Muscle of arm (tissue), 12 donors: ENCODE data around the gene UFSP1. TPM values are rescaled to one million over a fixed set of nuclear protein-coding genes. Genes with fewer than 3 reads are reported as not detected.

Experiments
- DNase-seq: peaks from one replicate; pipeline ENCODE4 v3.0.0-alpha.2; 2013
- polyA plus RNA-seq, 12 donors: library from polyadenylated mRNA; unstranded; fragments of 120-200 nt; gene quantifications; one replicate each; pipeline ENCODE4 v1.2.1, GENCODE V29; 2013; ENCODE audit not compliant: insufficient read length in 12 of 12

UFSP1 gene
- polyA plus RNA-seq, 12 donors, result 1.4 to 3.4 (median 2.0) TPM; not detected in 2

DNA sequence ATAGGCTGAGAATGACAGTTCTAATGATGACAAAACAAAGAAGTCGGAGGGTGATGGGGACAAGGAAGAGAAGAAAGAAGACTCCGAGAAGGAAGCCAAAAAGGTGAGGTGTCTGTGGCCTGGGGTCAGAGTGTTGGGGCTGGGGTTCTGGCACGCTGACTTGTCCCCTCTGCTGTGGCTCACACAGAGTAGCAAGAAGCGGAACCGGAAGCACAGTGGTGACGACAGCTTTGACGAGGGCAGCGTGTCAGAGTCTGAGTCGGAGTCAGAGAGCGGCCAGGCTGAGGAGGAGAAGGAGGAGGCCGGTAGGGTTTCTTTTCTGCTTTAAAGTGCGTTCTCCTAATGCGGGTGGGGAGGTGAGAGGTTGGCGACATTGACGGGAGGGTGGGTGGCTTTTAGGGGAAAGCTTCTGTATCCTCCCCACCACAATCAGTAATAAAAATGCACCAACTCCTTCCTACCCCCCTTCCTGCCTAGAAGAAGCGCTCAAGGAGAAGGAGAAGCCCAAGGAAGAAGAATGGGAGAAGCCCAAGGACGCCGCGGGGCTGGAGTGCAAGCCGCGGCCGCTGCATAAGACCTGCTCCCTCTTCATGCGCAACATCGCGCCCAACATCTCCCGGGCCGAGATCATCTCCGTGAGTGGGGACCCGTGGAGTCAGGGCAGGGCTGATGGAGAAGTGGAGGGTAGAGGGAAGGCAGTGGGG, 4.6 kb downstream of the UFSP1 start:
- DNase-seq, result no peak

DNA sequence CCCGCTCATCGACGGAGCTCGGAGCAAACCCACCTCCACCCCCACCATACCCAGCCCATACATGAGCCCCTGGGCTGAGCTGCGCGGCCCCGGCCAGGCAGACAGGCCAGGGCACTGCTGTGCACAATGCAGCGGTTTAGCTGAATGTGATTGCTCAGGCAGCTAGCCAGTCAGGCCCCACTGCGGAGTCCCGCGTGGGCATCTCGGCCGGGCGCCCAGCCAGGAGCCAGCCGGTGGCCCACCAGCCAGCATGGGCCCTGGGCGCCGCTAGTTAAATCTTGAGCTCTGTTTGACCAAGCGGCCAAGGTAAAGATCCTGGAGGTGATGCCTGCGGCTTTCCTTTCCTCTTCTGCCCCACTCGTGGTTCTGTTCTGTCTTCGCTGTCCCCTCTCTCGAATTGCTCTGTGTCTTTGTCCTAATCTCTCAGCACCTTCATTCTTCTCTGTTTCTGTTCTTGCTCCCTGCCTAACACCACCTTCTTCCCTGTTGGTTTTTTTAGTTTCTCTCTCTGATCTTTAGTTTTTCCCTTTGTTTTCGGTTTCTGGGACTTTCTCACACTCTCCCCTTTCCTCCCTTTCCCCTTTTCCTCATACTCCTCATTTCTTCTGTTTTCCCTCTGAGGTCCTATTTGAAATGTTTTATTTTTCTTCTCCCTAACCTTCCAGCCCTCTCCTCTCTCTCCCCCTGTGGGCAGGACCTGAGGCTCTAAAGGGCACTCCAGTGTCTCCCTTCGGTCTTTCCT, 6.6 kb downstream of the UFSP1 start:
- no peak for DNase-seq

DNA sequence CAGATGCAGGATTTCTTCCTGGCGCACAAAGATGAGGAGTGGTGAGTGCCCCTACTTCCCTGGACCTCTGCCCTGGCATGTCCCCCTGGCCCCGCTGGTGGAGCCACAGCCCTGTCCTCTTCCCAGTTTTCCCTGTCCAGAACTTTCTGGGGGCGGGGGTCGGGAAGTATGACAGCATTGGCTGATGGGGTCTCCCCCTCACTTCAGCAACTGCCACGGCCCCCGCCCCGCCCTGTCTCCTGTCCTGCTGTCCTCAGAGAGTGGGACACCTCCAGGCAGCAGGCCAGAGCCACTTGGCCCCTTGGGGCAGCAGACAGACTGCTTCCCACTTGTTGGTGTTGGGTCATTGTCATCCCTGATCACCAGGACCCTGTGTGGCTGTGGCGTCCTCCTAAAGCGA, 7.3 kb downstream of the UFSP1 start:
- no peak for DNase-seq

DNA sequence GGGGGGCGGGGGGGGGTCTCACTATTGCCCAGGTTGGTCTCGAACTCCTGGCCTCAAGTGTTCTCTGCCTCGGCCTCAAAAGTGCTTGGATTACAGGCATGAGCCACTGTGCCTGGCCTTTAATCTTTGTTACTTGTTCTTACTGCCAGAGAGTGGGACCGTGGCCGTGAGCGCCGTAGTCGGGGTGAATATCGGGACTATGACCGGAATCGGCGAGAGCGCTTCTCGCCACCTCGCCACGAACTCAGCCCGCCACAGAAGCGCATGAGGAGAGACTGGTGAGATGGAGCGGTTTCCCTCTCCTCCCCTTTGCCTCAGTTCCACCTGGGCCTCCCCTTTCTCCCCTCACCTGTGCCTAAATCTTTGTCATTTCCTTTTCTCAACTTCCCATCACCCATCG, 8.4 kb downstream of the UFSP1 start:
- no peak for DNase-seq

DNA sequence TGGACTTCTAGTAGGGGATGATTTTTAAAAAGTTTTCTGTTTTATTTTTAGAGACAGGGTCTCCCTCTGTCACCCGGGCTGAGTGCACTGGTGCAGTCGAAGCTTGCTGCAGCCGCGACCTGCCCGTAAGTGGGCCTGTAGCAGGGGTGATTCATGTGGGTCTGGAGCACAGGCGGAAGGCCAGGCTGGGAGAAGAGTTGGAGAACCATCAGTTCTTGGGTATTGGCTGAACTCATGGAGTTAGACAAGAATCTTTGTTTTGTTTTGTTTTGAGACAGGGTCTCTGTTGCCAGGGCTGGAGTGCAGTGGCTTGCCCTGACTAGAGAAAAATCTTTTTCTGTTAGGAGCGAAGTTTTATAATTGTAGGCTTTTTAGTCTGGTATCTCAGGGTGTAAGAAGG, 8.9 kb downstream of the UFSP1 start:
- no peak for DNase-seq

DNA sequence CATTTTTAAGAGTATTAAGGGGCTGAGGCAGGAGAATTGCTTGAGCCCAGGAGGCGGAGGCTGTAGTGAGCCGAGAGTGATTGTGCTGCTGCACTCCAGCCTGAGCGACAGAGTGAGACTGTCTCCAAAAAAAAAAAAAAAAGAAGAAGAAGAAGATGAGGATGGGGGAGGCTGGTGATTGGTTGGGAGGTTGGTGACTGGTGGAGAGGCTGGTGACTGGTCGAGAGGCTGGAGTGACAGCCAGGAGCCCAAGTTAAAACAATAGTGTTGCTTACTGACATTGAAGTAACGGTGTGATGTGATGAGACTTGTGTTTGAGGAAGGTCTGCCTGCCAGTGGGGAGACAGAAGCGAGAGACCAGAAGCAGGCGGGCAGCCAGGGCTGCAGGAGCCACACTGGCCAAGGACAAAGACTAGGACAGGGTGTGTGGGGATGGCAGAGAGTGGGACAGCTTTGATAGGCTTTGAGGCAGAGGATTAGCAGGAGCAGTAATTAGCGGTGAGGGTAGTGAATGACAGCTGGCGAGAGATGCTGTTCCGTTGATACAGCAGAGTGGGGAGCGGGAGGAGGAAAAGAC, 9.7 kb downstream of the UFSP1 start:
- DNase-seq, result no peak

DNA sequence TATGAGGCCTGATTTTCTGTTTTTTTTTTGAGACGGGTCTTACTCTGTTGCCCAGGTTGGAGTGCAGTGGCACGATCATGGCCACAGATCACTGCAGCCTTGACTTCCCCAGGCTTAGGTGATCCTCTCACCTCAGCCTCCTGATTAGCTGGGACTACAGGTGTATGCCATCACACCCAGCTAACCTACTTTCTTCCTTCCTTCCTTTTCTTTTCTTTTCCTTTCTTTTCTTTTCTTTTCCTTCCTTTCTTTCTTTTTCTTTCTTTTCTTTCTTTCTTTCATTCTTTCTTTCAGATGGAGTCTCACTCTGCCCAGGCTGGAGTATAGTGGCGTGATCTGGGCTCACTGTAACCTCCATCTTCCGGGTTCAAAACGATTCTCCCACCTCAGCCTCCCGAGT, 10.8 kb downstream of the UFSP1 start:
- no peak for DNase-seq

DNA sequence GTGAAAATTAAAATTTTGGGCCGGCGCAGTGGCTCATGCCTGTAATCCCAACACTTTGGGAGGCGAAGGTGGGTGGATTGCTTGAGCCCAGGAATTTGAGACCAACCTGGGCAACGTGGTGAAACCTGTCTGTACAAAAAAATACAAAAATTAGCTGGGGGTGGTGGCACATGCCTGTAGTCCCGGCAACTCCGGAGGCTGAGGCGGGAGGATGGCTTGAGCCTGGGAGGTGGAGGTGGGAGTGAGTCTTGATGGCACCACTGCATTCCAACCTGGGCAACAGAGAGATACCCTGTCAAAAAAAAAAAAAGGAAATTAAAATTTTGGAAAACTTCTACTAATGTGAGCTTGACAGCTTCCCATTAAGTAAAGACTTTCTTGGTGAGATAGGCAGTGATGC, 11.5 kb downstream of the UFSP1 start:
- no peak for DNase-seq

DNA sequence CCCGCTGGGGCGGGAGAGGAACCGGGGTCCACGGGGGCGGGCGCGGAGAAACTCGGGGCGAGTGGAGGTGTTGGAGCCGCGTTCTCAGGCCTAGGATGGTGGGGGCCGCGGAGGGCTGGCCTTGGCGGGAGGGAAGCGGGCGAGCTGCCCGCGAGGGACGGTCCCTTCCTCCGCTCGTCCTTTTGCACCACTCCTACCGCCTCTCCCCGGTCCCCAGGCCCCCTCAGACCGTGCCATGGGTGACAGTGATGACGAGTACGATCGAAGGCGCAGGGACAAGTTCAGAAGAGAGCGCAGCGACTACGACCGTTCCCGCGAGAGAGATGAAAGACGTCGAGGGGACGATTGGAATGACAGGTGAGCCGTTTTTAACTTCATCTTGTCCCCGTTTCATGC, 14.2 kb downstream of the UFSP1 start:
- DNase-seq, result no peak

DNA sequence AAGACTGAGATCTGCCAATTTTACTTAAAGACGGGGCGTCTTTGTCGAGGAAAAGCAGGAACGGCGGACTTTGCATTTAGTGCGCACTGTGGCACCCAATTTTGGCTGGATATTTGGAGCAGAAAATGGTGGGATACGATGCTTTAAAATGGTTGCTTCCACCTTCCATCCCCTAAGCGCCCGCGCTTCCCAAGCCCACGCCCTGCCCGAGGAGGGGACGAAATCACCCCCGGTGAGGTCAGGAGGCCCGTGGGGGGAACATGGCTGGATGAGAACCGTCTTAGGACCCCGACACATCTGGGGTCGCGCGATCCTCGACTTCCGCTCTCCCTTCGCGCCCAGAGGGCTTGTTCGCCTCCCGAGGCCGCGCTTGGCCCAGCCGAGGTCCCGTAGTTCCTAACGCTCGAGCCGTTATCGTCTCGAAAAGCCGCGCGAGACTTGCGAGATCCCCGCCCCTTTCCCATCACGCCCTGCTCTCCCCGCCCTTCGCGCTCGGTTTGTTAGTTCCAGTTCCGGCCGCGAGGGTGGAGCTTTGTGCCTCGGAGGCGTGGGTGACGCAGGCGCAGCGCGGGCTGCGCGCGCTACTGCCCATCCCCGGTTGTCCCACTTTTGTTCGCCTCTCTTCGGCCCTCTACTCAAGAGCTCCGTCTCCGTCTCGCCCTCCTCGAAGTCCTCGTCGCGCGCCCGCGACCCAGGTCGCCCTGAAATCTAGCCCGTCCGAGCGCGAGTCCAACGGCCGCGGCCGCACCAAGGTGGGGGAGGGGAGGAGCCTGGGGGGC, 14.7 kb downstream of the UFSP1 start, which contains the start of gene SRRT:
Gene SRRT, plus strand, starts transcription at position 527 of the 779 bp plus-strand sequence. CDS start 488 bp downstream, outside the sequence.
- peak; percentile 99 for DNase-seq

DNA sequence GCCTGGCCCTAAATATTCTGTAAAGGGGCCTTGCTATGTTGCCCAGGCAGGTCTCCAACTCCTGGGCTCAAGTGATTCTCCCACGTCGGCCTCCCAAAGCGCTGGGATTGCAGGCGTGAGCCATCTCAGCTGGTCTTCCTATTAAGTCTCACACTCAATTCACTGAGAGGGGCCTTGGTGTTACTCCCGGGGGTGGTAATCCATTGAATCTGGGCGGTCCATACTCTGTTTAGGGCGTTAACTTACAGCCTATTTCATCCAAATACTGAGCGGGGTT, 15.3 kb downstream of the UFSP1 start:
- DNase-seq, result no peak

DNA sequence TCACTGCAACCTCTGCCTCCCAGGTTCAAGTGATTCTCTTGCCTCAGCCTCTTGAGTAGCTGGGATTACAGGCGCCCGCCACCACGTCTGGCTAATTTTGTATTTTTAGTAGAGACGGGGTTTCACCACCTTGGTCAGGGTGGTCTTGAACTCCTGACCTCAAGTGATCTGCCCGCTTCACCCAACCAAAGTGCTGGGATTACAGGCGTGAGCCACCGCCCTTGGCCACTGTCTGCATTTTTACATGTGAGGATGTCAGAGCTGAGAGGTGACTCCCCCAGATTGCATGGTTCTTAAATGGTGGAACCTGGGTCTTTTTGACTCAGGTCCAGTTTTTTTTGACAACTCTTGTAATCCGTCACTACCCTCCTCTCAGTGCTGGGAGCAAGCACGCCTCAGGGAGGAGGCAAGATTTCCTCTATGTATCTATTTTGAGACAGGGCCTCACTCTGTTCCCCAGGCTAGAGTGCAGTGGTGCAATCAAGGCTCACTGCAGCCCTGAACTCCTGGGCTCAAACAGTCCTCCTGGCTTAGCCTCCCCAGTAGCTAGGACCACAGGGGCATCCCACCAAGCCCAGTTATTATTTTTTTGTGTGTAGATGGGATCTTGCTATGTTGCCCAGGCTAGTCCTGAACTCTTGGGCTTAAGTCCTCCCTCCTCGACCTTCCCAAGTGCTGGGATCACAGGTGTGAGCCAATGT, 15.8 kb downstream of the UFSP1 start:
- DNase-seq, result no peak

DNA sequence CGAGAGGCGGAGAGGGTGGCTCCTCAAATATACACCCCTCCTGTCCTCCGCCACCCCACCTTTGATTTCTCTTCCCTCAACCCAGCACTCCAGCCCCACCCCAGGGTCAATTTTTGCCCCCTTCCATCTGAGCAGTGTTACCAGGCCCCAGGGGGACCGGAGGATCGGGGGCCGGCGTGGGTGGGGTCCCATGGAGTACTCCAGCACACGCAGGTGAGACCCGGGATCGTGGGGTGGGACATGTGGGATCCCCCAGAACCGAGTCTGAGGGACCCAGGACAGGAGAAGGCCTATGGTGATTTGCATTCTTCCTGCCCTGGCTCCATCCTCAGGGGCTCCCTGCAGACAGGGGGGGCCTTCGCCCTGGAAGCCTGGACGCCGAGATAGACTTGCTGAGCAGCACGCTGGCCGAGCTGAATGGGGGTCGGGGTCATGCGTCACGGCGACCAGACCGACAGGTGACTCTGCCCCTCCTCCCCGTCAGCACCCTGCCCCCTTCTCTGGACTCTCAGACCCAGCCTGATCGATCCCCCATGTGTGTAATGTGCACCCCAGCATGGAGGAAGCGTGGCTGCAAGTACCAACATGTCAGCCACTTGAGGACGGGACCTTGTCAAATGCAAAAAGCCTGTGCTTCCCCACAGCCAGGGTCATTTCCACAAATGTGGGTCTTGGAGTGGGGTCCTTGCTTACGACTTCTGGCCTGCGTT, 21.6 kb downstream of the UFSP1 start:
- no peak for DNase-seq

DNA sequence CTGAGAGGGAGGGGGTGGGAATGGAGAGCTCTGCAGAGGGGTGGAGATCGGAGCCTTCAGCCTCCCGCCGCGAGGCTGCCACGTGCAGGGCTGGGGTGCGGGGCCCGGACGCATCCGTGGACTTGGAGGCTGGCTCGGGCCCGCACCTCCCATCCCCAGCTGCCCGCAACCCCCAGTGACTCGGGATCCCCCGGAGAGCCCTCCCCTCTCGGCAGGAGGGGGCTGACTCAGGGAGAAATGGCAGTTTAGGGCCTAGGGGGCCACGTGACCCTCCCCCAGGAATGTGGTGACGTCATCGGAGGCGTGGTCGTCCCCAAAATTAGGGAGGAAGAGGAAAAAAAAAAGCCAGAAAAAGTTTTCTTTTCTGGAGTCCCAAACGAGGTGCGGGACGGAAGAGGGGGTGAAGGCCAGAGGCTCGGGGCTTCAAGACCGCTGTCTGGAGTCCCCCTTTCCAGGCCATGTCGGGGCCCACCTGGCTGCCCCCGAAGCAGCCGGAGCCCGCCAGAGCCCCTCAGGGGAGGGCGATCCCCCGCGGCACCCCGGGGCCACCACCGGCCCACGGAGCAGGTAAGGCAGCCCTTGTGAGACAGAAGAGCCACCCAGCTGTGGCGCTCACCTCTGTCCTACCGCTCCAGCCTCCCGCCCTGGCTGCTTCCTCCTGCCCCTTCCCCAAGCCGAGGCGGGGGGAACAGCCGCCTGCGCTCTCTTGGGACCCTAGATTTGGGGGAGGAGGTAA, 22.3 kb downstream of the UFSP1 start, which contains the start of gene TRIP6:
Gene TRIP6, plus strand, starts transcription at position 348 of the 736 bp plus-strand sequence. Its CDS starts 111 bp downstream, at position 459.
- DNase-seq, result peak; percentile 95

DNA sequence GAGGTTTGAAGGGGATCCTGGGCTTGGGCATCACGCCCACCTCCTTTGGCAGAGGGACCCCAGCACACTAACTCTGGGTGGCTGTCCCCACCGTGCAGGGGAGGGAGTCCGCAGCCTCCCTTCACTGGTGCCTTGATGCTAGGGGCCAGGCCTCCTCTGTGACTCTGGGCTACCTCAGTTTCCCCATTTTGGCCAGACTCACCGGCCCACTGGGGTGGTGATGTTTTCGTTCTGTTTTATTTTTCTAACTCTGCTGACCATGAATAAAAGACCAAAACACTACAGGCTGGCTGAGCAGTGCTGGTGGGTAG, 22.8 kb downstream of the UFSP1 start:
- DNase-seq, result no peak

DNA sequence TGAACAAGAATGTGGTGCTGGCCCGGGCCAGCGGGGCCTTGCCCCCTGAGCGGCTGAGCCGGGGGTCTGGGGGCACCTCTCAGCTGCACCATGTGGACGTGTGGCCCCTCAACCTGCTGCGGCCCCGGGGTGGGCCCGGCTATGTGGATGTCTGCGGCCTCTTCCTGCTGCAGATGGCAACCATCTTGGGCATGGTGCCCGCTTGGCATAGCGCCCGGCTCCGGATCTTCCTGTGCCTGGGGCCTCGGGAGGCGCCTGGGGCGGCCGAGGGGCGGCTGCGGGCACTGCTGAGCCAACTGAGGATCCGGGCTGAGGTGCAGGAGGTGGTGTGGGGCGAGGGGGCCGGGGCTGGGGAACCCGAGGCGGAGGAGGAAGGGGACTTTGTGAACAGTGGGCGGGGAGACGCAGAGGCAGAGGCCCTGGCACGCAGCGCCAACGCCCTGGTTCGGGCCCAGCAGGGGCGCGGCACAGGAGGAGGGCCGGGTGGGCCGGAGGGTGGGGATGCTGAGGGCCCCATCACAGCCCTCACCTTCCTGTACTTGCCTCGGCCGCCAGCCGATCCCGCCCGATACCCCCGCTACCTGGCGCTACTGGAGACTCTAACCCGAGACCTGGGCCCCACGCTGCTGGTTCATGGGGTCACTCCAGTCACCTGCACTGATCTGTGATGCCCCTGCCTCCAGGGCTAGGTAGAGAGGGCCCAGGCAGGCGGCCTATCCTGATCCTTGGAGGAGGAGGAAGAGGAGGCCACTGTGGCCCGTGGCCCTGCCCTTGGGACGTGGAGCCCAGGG, 23.4 kb downstream of the UFSP1 start:
- peak; percentile 64 for DNase-seq

DNA sequence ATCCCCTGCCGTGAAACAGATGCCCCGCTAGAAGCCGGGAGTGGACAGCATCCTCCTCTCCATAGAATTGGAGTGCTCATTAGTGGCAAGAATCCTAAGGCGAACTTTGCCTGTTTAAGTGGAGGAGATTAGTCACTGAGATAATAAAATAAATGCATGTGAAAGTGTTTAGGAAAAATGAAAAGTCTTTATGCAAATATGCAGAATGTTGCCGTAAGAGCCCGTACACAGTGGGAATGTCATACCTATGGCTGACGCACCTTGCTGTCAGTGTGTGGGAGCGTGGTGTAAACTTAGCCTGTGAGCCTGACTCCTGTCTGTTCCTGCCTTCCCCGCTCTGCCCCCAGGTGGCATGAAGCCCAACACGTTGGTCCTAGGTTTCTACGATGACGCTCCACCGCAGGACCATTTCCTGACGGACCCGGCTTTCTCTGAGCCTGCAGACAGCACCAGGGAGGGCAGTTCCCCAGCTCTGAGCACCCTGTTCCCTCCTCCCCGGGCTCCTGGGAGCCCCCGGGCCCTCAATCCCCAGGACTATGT, 24.1 kb downstream of the UFSP1 start:
- no peak for DNase-seq

DNA sequence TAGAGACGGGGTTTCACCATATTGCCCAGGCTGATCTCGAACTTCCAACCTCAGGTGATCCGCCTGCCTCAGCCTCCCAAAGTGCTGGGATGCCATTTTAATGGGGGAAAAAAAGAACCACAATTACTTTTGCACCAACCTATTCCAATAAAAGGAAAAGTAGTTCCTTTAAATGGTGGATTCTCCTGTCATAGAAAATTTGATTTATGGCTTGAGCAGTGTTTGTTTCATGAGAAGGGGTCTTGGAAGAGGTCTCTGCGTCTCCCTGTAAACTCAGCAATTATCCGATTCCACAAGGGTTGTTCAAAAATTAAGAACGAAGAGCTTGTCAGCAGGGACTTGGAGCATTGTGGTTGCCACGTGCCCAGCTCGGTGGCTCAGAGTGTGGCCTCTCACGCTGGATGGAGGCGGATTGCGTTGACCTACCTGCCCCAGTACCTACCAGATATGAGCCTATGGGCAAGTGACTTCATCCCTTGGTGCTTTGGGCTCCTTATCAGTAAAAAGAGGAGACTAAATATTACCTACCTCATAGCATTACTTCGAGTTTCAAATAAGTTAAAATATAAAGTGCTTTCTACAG, 25.2 kb downstream of the UFSP1 start:
- DNase-seq, result no peak

DNA sequence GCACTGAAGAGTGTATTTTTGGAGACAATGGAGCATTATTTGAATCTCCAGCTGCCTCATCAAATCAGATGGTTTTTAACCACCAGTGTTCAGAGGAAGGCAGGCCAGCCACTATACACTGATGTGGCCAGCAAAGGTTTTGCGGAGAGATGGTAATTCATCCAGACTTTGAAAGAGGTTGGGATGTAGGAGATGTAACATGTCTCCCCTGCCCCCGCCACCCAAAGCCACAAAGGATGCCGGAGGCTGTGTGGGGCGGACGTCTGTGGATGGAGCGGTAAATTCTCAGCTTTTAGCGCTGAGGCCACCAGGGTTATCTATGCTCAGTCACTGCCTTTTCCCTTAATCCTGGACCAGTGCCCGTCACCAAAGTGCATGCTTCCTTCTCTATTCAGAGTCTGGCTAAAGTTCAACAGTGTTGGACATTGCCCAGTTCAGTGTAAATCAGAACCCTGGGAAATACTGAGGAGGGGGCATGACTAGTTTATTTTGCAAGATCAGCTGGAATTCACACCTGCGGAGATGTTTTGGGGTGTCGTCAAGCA, 26.0 kb downstream of the UFSP1 start:
- DNase-seq, result no peak
